HCT116 (cell line): ENCODE measurements around the gene BAG2. TPM values are rescaled to one million over a fixed set of nuclear protein-coding genes. Genes with fewer than 3 reads are reported as not detected.

Source experiments
- ATAC-seq: fragments of 200-7000 bp; cut with Tn5 transposase; 2 replicates; pipeline ENCODE4 v1.9.1; 2020; ENCODE audit warnings: mild to moderate bottlenecking, moderate library complexity
- BruUV-seq: library from RNA; stranded (reverse); fragments of 400-500 nt; replicated peaks from 2 replicates; lab custom pipeline; 2021; lab: Mats Ljungman, UMichigan
- CTCF ChIA-PET: fragments of 300-600 bp; sonication (Branson Sonifier 250); formaldehyde crosslinking; loops from one replicate; lab custom pipeline; 2021; ENCODE audit warnings: antibody characterized with exemption; lab: Charles Lee
- POLR2A ChIA-PET: fragments of 300-600, 350-600 bp; sonication (Branson Sonifier 250); formaldehyde crosslinking; loops from one replicate; lab custom pipeline; 2021; ENCODE audit warnings: antibody characterized with exemption; lab: Charles Lee
- RAD21 ChIA-PET, 2 experiments: fragments of 300-600 bp; sonication (Branson Sonifier 250); formaldehyde crosslinking; loops; one replicate each; lab custom pipeline; 2023; ENCODE audit warnings: low total read pairs in 2 of 2; ENCODE audit not compliant: uncharacterized antibody in 2 of 2, unreplicated experiment in 2 of 2, low non-redundant PET in 1 of 2; lab: Charles Lee
- DNase-seq: peaks from one replicate; pipeline ENCODE4 v3.0.0-alpha.2; 2010; ENCODE audit warnings: low read depth, low spot score
- H2AFZ ChIP-seq: fragments of 200-600 bp; shearing (Covaris generic), sonication (generic); 2 replicates; pipeline ENCODE4 v1.6.1; 2017; ENCODE audit warnings: low read depth, mixed run types, mixed read lengths, antibody characterized with exemption, low read length; ENCODE audit not compliant: poor library complexity, severe bottlenecking
- H3K27ac ChIP-seq: 2 replicates; pipeline ENCODE4 v1.5.1; 2012; ENCODE audit warnings: low read depth, low read length
- H3K27me3 ChIP-seq: fragments of 200-600 bp; sonication (generic); 2 replicates; pipeline ENCODE4 v1.6.1; 2016; ENCODE audit warnings: mixed run types, low read length, mixed read lengths; ENCODE audit not compliant: insufficient read depth
- H3K36me3 ChIP-seq, 2 experiments: fragments of 200-500 bp in 1 of 2; fragments of 200-600 bp in 1 of 2; sonication (Bioruptor generic) in 1 of 2; sonication (generic) in 1 of 2; 2 replicates each; pipeline versions ENCODE4 v1.5.1 to v1.6.1; 2014 to 2016; ENCODE audit warnings: low read length in 2 of 2, inconsistent platforms in 1 of 2, mixed read lengths in 1 of 2, mixed run types in 1 of 2; ENCODE audit not compliant: insufficient read depth in 2 of 2, control insufficient read depth in 1 of 2
- H3K4me1 ChIP-seq, 2 experiments: fragments of 200-600 bp in 1 of 2; sonication (generic) in 1 of 2; 2 replicates each; pipeline versions ENCODE4 v1.5.1 to v1.6.1; 2012 to 2017; ENCODE audit warnings: low read length in 2 of 2, inconsistent platforms in 1 of 2, mild to moderate bottlenecking in 1 of 2, mixed read lengths in 1 of 2, mixed run types in 1 of 2, moderate library complexity in 1 of 2; ENCODE audit not compliant: insufficient read depth in 2 of 2, control insufficient read depth in 1 of 2
- H3K4me2 ChIP-seq: fragments of 200-600 bp; sonication (generic); 2 replicates; pipeline ENCODE4 v1.6.1; 2017; ENCODE audit warnings: mixed run types, low read length, mixed read lengths
- H3K4me3 ChIP-seq, 2 experiments: fragments of 200-600 bp in 1 of 2; sonication (generic) in 1 of 2; replicated peaks in 1 of 2; 2 replicates each; pipeline ENCODE4 v1.5.1; 2011 to 2016; ENCODE audit warnings: low read length in 2 of 2, control low read depth in 1 of 2, low read depth in 1 of 2, mild to moderate bottlenecking in 1 of 2, mixed read lengths in 1 of 2, mixed run types in 1 of 2
- H3K79me2 ChIP-seq: fragments of 200-600 bp; sonication (generic); 2 replicates; pipeline ENCODE4 v1.6.1; 2017; ENCODE audit warnings: mild to moderate bottlenecking, mixed run types, low read length, moderate library complexity, mixed read lengths; ENCODE audit not compliant: insufficient read depth
- H3K9ac ChIP-seq: fragments of 200-600 bp; sonication (generic); 2 replicates; pipeline ENCODE4 v1.6.1; 2016; ENCODE audit warnings: low read length, mixed read lengths
- H3K9me2 ChIP-seq: fragments of 200-600 bp; sonication (generic), shearing (Covaris generic); 2 replicates; pipeline ENCODE4 v1.6.1; 2017; ENCODE audit warnings: mixed run types, mild to moderate bottlenecking, moderate library complexity; ENCODE audit not compliant: insufficient read depth
- H3K9me3 ChIP-seq, 2 experiments: fragments of 200-500 bp in 1 of 2; fragments of 200-600 bp in 1 of 2; sonication (Bioruptor generic) in 1 of 2; sonication (generic) in 1 of 2; 2 replicates each; pipeline ENCODE4 v1.6.1; 2014 to 2017; ENCODE audit warnings: low read length in 2 of 2, mixed read lengths in 2 of 2, inconsistent platforms in 1 of 2, low read depth in 1 of 2, mild to moderate bottlenecking in 1 of 2, mixed run types in 1 of 2, moderate library complexity in 1 of 2; ENCODE audit not compliant: control insufficient read depth in 1 of 2, insufficient read depth in 1 of 2
- H4K20me1 ChIP-seq: fragments of 200-600 bp; sonication (generic), shearing (Covaris generic); 2 replicates; pipeline ENCODE4 v1.6.1; 2017; ENCODE audit warnings: mixed run types, mild to moderate bottlenecking, moderate library complexity; ENCODE audit not compliant: insufficient read depth
- CBX3 ChIP-seq: IDR thresholded peaks from 2 replicates; pipeline ENCODE4 v1.6.1; 2012; ENCODE audit warnings: low read depth
- EGR1 ChIP-seq: IDR thresholded peaks from 2 replicates; pipeline ENCODE4 v1.6.1; 2012; ENCODE audit warnings: low read depth
- ELF1 ChIP-seq: IDR thresholded peaks from 2 replicates; pipeline ENCODE4 v1.6.1; 2012; ENCODE audit warnings: low read depth, borderline replicate concordance
- EZH2 ChIP-seq: fragments of 200-600 bp; sonication (generic); IDR thresholded peaks from 2 replicates; pipeline ENCODE4 v1.6.1; 2017; ENCODE audit warnings: antibody characterized with exemption, mixed run types
- EZH2phosphoT487 ChIP-seq: fragments of 200-600 bp; IDR thresholded peaks from 2 replicates; pipeline ENCODE4 v1.6.1; 2018; ENCODE audit warnings: antibody characterized with exemption, borderline replicate concordance
- FOSL1 ChIP-seq: IDR thresholded peaks from 2 replicates; pipeline ENCODE4 v1.6.1; 2012; ENCODE audit warnings: low read depth
- JUND ChIP-seq: IDR thresholded peaks from 2 replicates; pipeline ENCODE4 v1.6.1; 2012
- POLR2A ChIP-seq: IDR thresholded peaks from 2 replicates; pipeline ENCODE4 v1.7.0; 2011; ENCODE audit warnings: borderline replicate concordance; ENCODE audit not compliant: insufficient read depth, insufficient read length; ENCODE audit errors: extremely low read depth
- POLR2AphosphoS5 ChIP-seq: IDR thresholded peaks from 2 replicates; pipeline ENCODE4 v1.6.1; 2011; ENCODE audit warnings: mild to moderate bottlenecking, low read depth, low read length, moderate library complexity
- RAD21 ChIP-seq: IDR thresholded peaks from 2 replicates; pipeline ENCODE4 v1.6.1; 2012; ENCODE audit warnings: low read depth, mild to moderate bottlenecking
- SIN3A ChIP-seq: IDR thresholded peaks from 2 replicates; pipeline ENCODE4 v1.6.1; 2012; ENCODE audit warnings: low read depth
- SP1 ChIP-seq: IDR thresholded peaks from 2 replicates; pipeline ENCODE4 v1.6.1; 2012; ENCODE audit warnings: low read depth
- SRF ChIP-seq: IDR thresholded peaks from 2 replicates; pipeline ENCODE4 v1.6.1; 2012; ENCODE audit warnings: low read depth
- TCF7L2 ChIP-seq: IDR thresholded peaks from 2 replicates; pipeline ENCODE4 v1.7.0; 2011; ENCODE audit warnings: borderline replicate concordance, inconsistent platforms; ENCODE audit not compliant: insufficient read depth, insufficient read length; ENCODE audit errors: extremely low read depth
- YY1 ChIP-seq: IDR thresholded peaks from 2 replicates; pipeline ENCODE4 v1.6.1; 2011; ENCODE audit warnings: low read length, low read depth, moderate library complexity, mild to moderate bottlenecking; ENCODE audit not compliant: insufficient replicate concordance; ENCODE audit errors: extremely low read depth
- intact Hi-C: fragments of 100-400 bp; cut with micrococcal nuclease; formaldehyde crosslinking; loops from 2 replicates; pipeline ENCODE4 v1.10.0; 2022
- total RNA-seq: library from RNA; stranded (reverse); gene quantifications from one replicate; pipeline ENCODE4 v1.2.1, GENCODE V29; 2021; ENCODE audit not compliant: unreplicated experiment
- TF ChIP-seq, protein P1 (sequence below): IDR thresholded peaks from 2 replicates; pipeline ENCODE4 v1.6.1; 2012
- TF ChIP-seq, protein P2 (sequence below): IDR thresholded peaks from 2 replicates; pipeline ENCODE4 v1.6.1; 2012
- TF ChIP-seq, protein P3 (sequence below): IDR thresholded peaks from 2 replicates; pipeline ENCODE4 v1.6.1; 2012; ENCODE audit warnings: low read depth
- TF ChIP-seq, protein P4 (sequence below): IDR thresholded peaks from 2 replicates; pipeline ENCODE4 v1.6.1; 2011; ENCODE audit warnings: mild to moderate bottlenecking, low read length, moderate library complexity; ENCODE audit not compliant: insufficient replicate concordance; ENCODE audit errors: extremely low read depth
- TF ChIP-seq, protein P5 (sequence below), 3 experiments: fragments of 200-600 bp in 1 of 3; sonication (generic) in 1 of 3; IDR thresholded peaks in 2 of 3; conservative IDR thresholded peaks in 1 of 3; 2 replicates each; pipeline ENCODE4 v1.5.1; 2012 to 2017; ENCODE audit warnings: low read depth in 2 of 3, low read length in 2 of 3, antibody characterized with exemption in 1 of 3, borderline replicate concordance in 1 of 3, control low read depth in 1 of 3, mild to moderate bottlenecking in 1 of 3, mixed read lengths in 1 of 3, mixed run types in 1 of 3, moderate library complexity in 1 of 3; ENCODE audit not compliant: insufficient read depth in 1 of 3

Gene BAG2
- total RNA-seq, 1 experiment from 2014 or later = 13.5 TPM

DNA sequence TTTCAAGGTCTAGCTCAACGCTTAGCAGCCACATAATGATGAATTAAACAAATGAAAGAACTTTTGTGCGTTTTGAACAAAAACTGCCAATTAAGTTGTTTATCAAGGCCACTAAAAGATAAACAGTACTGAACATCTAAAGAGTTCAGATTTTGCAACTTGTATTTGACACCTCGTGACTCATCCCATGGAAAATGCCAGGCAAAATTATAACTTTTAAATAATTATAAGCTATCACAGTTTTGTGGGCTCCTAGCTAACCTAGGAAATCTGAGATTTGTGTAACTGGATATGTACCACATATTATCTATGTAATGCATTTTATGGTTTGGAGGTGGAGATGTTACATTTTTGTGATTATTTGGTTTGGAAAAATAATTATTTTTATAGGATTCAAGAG lies 9.6 kb upstream of the BAG2 start:
- intact Hi-C loops = no loop called here
- CTCF ChIA-PET = no interaction called here
- no peak overlapping the region for H3K27ac ChIP-seq
- H3K4me3 ChIP-seq = no peak overlapping the region
- no peaks in the 10 kb centered on the region for H4K20me1 ChIP-seq
- no peaks in the 10 kb centered on the region for H3K27me3 ChIP-seq
- no peaks in the 10 kb centered on the region for H3K79me2 ChIP-seq
- no peak for ATAC-seq
- no peak for TF ChIP-seq YY1
- no peak for TF ChIP-seq SRF
- TF ChIP-seq, protein P1, sequence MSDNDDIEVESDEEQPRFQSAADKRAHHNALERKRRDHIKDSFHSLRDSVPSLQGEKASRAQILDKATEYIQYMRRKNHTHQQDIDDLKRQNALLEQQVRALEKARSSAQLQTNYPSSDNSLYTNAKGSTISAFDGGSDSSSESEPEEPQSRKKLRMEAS = no peak
- TF ChIP-seq, protein P2, sequence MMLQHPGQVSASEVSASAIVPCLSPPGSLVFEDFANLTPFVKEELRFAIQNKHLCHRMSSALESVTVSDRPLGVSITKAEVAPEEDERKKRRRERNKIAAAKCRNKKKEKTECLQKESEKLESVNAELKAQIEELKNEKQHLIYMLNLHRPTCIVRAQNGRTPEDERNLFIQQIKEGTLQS = no peak
- no peak for TF ChIP-seq ELF1
- TF ChIP-seq TCF7L2 = no peak
- no peak for TF ChIP-seq SP1
- TF ChIP-seq, protein P3, sequence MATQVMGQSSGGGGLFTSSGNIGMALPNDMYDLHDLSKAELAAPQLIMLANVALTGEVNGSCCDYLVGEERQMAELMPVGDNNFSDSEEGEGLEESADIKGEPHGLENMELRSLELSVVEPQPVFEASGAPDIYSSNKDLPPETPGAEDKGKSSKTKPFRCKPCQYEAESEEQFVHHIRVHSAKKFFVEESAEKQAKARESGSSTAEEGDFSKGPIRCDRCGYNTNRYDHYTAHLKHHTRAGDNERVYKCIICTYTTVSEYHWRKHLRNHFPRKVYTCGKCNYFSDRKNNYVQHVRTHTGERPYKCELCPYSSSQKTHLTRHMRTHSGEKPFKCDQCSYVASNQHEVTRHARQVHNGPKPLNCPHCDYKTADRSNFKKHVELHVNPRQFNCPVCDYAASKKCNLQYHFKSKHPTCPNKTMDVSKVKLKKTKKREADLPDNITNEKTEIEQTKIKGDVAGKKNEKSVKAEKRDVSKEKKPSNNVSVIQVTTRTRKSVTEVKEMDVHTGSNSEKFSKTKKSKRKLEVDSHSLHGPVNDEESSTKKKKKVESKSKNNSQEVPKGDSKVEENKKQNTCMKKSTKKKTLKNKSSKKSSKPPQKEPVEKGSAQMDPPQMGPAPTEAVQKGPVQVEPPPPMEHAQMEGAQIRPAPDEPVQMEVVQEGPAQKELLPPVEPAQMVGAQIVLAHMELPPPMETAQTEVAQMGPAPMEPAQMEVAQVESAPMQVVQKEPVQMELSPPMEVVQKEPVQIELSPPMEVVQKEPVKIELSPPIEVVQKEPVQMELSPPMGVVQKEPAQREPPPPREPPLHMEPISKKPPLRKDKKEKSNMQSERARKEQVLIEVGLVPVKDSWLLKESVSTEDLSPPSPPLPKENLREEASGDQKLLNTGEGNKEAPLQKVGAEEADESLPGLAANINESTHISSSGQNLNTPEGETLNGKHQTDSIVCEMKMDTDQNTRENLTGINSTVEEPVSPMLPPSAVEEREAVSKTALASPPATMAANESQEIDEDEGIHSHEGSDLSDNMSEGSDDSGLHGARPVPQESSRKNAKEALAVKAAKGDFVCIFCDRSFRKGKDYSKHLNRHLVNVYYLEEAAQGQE = no peak
- TF ChIP-seq, protein P4, sequence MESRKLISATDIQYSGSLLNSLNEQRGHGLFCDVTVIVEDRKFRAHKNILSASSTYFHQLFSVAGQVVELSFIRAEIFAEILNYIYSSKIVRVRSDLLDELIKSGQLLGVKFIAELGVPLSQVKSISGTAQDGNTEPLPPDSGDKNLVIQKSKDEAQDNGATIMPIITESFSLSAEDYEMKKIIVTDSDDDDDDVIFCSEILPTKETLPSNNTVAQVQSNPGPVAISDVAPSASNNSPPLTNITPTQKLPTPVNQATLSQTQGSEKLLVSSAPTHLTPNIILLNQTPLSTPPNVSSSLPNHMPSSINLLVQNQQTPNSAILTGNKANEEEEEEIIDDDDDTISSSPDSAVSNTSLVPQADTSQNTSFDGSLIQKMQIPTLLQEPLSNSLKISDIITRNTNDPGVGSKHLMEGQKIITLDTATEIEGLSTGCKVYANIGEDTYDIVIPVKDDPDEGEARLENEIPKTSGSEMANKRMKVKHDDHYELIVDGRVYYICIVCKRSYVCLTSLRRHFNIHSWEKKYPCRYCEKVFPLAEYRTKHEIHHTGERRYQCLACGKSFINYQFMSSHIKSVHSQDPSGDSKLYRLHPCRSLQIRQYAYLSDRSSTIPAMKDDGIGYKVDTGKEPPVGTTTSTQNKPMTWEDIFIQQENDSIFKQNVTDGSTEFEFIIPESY = no peak
- no peak for TF ChIP-seq EZH2phosphoT487
- no peak for TF ChIP-seq JUND
- no peak for TF ChIP-seq POLR2AphosphoS5
- TF ChIP-seq RAD21 = no peak
- no peak for TF ChIP-seq EGR1
- TF ChIP-seq EZH2 = no peak
- TF ChIP-seq POLR2A = no peak
- TF ChIP-seq CBX3 = no peak
- no peak for TF ChIP-seq FOSL1
- TF ChIP-seq SIN3A = no peak
- TF ChIP-seq, protein P5, sequence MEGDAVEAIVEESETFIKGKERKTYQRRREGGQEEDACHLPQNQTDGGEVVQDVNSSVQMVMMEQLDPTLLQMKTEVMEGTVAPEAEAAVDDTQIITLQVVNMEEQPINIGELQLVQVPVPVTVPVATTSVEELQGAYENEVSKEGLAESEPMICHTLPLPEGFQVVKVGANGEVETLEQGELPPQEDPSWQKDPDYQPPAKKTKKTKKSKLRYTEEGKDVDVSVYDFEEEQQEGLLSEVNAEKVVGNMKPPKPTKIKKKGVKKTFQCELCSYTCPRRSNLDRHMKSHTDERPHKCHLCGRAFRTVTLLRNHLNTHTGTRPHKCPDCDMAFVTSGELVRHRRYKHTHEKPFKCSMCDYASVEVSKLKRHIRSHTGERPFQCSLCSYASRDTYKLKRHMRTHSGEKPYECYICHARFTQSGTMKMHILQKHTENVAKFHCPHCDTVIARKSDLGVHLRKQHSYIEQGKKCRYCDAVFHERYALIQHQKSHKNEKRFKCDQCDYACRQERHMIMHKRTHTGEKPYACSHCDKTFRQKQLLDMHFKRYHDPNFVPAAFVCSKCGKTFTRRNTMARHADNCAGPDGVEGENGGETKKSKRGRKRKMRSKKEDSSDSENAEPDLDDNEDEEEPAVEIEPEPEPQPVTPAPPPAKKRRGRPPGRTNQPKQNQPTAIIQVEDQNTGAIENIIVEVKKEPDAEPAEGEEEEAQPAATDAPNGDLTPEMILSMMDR (IDR thresholded peaks at IDR 0.05 in 2 of 3, conservative IDR thresholded peaks at IDR 0.05 in 1 of 3; ENCODE audit: borderline replicate concordance in 1 of 3, insufficient read depth in 1 of 3, low read depth in 2 of 3, low read length in 2 of 3) = no peak
- TF ChIP-seq, all 23 proteins: peak for 0
- no peak overlapping the region for H3K4me2 ChIP-seq
- peaks cover 3 to 22% of the 10 kb centered on the region in 2 experiments; a peak in 2 of 4 replicates for H3K36me3 ChIP-seq
- no peaks in the 10 kb centered on the region for H3K4me1 ChIP-seq
- ChIA-PET POLR2A (interaction anchor here (1.6 kb wide), 1 partner anchor 9 kb away, joined by 4 read pairs; the partner anchor contains the start of gene BAG2), RAD21 (no interaction called here)
- no TSS peak for BruUV-seq
- DNase-seq = no peak
- no peak overlapping the region for H2AFZ ChIP-seq
- H3K9me2 ChIP-seq = no peaks in the 10 kb centered on the region
- no peak overlapping the region for H3K9ac ChIP-seq
- peaks cover 4 to 12% of the 10 kb centered on the region in 2 experiments; a peak in 2 of 4 replicates for H3K9me3 ChIP-seq
